Activated T-cell treated with anti-CD3 and anti-CD28 coated beads, Interleukin-2, amount 50 U/mL, for 24 hours (primary cell): Measurements from ENCODE around the gene HK3.
"Not testable (repeated sequence)": the region's sequence is repeated elsewhere in the genome, so short reads cannot be mapped to it uniquely, and the experiment has no call there.

Experiments
- DNase-seq: peaks from one replicate; pipeline ENCODE4 v3.0.0-alpha.2; 2020
- H3K27ac Mint-ChIP-seq: 2 replicates; pipeline ENCODE4 v1.8.0; 2020; ENCODE audit warnings: mild to moderate bottlenecking, mixed read lengths
- H3K27me3 Mint-ChIP-seq: 2 replicates; pipeline ENCODE4 v1.8.0; 2020; ENCODE audit warnings: mixed read lengths
- H3K36me3 Mint-ChIP-seq: 2 replicates; pipeline ENCODE4 v1.8.0; 2020; ENCODE audit warnings: low read depth, mixed read lengths
- H3K4me1 Mint-ChIP-seq: 2 replicates; pipeline ENCODE4 v1.8.0; 2020; ENCODE audit warnings: low read depth, mixed read lengths
- H3K4me3 Mint-ChIP-seq: 2 replicates; pipeline ENCODE4 v1.8.0; 2020; ENCODE audit warnings: mild to moderate bottlenecking, moderate library complexity, mixed read lengths
- H3K9me3 Mint-ChIP-seq: 2 replicates; pipeline ENCODE4 v1.8.0; 2020; ENCODE audit warnings: mixed read lengths

HK3 gene

DNA sequence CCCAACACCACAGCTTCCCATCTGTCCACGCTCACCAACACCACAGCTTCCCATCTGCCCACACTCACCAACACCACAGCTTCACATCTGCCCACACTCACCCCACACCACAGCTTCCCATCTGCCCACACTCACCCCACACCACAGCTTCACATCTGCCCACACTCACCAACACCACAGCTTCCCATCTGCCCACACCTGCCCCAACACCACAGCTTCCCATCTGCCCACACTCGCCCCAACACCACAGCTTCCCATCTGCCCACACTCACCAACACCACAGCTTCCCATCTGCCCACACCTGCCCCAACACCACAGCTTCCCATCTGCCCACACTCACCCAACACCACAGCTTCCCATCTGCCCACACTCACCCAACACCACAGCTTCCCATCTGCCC lies 26.6 kb downstream of the HK3 start:
- not testable (repeated sequence) for H3K4me3 Mint-ChIP-seq, H3K27ac Mint-ChIP-seq, DNase-seq, H3K9me3 Mint-ChIP-seq, H3K36me3 Mint-ChIP-seq
- Mint-ChIP-seq H3K4me1 (peaks cover 21% of the 10 kb centered on the region), H3K27me3 (peaks cover 38% of the 10 kb centered on the region)

DNA sequence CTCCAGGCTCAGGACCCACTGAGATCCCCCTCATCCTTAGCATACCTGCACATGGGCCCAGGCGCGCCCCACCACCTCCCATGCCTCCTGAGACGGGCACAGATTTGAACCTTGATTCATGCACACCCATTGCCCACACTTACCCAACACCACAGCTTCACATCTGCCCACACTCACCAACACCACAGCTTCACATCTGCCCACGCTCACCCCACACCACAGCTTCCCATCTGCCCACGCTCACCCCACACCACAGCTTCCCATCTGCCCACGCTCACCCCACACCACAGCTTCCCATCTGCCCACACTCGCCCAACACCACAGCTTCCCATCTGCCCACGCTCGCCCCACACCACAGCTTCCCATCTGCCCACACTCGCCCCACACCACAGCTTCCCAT lies 28.5 kb downstream of the HK3 start:
- H3K9me3 Mint-ChIP-seq, DNase-seq, H3K4me3 Mint-ChIP-seq, H3K27ac Mint-ChIP-seq, H3K36me3 Mint-ChIP-seq: not testable (repeated sequence)
- Mint-ChIP-seq H3K27me3 (peaks cover 38% of the 10 kb centered on the region), H3K4me1 (peaks cover 12% of the 10 kb centered on the region)

DNA sequence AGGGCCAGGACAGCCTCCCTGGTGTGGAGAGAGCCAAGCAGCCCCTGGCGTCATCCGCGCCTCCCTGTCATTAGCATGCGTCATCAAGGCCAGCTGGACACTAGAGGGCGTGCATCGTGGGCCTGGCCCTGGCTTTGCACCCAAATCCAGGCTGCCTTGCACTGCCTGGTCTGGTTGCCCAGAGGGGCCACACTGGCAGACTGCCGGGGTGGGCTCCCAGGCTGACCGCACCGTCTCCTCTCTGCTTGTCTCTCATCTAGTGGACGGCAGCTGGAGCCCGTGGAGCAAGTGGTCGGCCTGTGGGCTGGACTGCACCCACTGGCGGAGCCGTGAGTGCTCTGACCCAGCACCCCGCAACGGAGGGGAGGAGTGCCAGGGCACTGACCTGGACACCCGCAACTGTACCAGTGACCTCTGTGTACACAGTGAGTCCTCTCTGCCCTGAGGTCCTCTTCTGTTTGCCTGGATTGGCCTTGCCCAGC lies 29.0 kb downstream of the HK3 start:
- Mint-ChIP-seq H3K27me3 (peaks cover 38% of the 10 kb centered on the region), H3K4me1 (peaks cover 10% of the 10 kb centered on the region), H3K36me3 (no peaks in the 10 kb centered on the region), H3K27ac (no peak overlapping the region), H3K9me3 (peaks cover 3% of the 10 kb centered on the region), H3K4me3 (no peak overlapping the region)
- DNase-seq, result no peak

DNA sequence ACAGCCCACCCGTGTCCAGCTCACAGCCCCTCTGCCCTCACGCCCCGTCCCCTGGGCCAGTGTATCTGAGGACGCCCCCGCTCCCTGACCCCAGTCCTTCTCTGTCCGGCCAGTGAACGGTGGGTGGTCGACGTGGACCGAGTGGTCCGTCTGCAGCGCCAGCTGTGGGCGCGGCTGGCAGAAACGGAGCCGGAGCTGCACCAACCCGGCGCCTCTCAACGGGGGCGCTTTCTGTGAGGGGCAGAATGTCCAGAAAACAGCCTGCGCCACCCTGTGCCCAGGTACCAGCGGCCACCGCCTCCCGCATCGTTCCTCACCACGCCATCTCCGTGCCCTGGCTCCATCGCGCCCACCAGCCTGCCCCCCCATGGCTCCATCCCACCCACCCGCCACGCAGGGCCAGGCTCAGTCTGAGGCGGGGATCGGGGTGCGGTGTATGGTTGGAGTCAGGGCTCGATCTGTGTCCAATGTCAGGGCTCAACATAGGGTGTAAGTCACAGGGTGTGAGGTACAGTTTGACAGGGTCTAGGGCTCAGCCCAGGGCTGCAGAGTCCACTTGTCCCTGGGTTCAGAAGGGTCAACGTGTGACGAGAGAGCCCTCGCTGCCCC lies 29.5 kb downstream of the HK3 start:
- Mint-ChIP-seq H3K27ac (no peak overlapping the region), H3K36me3 (no peaks in the 10 kb centered on the region), H3K9me3 (peaks cover 3% of the 10 kb centered on the region), H3K4me3 (no peak overlapping the region), H3K27me3 (peaks cover 38% of the 10 kb centered on the region), H3K4me1 (peaks cover 10% of the 10 kb centered on the region)
- no peak for DNase-seq

DNA sequence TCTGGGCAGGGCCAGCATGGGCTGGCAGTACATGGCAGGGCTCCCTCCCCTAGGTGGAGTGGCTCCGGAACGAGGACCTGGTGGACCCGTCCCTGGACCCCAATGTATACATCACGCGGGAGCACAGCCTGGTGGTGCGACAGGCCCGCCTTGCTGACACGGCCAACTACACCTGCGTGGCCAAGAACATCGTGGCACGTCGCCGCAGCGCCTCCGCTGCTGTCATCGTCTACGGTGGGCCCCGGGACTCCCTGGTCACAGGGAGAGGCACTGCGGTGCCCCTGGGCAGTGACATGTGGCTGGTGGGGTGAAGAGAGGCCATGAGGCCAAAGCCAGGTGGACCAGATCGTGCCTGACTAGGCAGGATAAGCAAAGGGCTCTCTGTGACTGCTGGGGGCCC lies 30.4 kb downstream of the HK3 start:
- Mint-ChIP-seq H3K4me3 (no peak overlapping the region), H3K27me3 (peaks cover 38% of the 10 kb centered on the region), H3K9me3 (peaks cover 3% of the 10 kb centered on the region), H3K4me1 (peaks cover 10% of the 10 kb centered on the region), H3K27ac (no peak overlapping the region), H3K36me3 (no peaks in the 10 kb centered on the region)
- no peak for DNase-seq

DNA sequence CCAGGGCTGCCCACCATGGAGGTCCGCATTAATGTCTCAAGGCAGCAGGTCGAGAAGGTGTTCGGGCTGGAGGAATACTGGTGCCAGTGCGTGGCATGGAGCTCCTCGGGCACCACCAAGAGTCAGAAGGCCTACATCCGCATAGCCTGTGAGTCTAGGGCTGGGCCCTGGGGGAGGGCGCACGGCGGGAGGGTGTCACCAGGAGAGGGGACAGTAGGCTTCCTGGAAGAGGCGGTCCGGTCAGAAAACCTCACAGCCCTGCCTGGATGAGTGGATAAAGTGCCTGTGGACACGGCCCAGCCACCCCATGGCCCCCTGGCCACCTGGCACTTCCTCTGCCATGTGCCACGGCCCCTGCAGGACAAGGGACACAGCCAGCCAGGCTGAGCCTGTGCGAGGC lies 31.0 kb downstream of the HK3 start:
- Mint-ChIP-seq H3K27ac (no peak overlapping the region), H3K4me3 (no peak overlapping the region), H3K9me3 (peaks cover 2% of the 10 kb centered on the region), H3K27me3 (peaks cover 41% of the 10 kb centered on the region), H3K4me1 (peaks cover 8% of the 10 kb centered on the region), H3K36me3 (no peaks in the 10 kb centered on the region)
- DNase-seq, result no peak

DNA sequence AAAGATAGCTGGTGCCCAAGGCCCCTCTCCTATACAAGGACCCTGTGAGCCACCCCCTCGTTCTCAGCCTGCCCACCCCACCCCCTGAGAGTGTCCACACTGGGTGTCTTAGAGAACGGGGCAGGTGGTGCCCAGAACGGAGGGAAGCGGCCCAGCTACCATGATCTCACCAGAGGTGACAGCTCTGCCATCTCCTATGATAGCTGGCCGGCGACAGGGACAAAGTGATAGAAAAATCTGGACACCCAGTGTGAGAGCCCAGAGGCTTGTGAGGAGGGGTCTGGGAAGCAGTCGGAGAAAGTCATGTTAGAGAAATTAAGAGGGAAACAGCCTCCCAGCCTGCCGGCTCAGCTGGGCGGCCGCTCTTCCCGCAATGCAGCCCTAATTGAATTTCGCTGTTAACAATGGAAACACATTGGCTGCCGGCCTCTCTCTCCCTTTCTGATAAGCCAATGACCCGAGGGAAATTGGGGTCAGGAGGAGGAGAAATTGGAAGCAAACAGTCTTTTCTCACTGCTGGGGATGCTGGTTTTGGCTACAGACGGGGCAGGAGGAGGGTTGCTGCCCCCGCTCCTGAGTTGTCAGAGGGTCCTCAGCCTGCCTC lies 32.3 kb downstream of the HK3 start:
- H3K27me3 Mint-ChIP-seq, result peaks cover 50% of the 10 kb centered on the region
- no peak for DNase-seq
- no peak overlapping the region for H3K4me3 Mint-ChIP-seq
- H3K27ac Mint-ChIP-seq, result no peak overlapping the region
- H3K9me3 Mint-ChIP-seq, result no peaks in the 10 kb centered on the region
- no peaks in the 10 kb centered on the region for H3K36me3 Mint-ChIP-seq
- H3K4me1 Mint-ChIP-seq, result peaks cover 8% of the 10 kb centered on the region

DNA sequence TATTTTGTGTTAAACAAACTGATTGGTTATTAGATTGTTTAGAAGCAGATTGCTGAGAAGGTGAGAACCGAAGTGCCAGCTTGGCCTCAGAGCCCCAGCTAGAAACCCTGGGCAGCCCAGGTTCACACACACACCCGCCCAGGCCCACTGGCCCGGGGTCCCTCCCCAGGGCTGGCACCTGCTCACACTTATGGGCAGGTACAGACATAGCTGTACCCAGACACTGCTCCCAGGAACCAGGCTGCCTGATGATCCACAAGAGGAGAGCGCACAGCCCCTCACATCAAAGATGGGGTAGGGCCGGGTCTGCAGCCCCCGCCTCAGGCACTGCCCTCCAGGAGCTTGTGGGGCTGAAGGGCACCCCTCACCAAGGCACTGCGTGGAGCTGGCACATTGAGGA lies 33.2 kb downstream of the HK3 start:
- no peak for DNase-seq
- peaks cover 59% of the 10 kb centered on the region for H3K27me3 Mint-ChIP-seq
- H3K4me3 Mint-ChIP-seq, result no peak overlapping the region
- no peak overlapping the region for H3K27ac Mint-ChIP-seq
- peaks cover 8% of the 10 kb centered on the region for H3K4me1 Mint-ChIP-seq
- no peaks in the 10 kb centered on the region for H3K9me3 Mint-ChIP-seq
- no peaks in the 10 kb centered on the region for H3K36me3 Mint-ChIP-seq

DNA sequence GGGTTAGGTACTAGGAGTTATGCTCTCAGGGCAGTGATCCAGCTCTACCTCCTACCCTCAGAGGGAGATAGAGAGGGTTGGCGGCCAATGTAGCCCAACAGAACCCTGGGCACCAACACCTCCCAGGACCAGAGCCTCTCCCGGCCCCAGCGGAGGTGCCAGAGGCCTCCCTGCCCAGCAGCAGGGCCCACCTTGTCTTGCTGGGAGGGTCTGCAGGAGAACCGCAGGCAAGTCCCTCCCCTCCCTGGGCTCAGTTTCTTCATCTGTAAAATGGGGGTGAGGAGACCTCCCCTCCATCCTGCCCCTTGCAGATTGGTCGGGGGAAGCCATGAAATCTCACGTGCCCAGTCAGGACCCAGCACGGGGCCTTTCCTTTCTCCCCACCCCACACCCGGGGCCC lies 34.4 kb downstream of the HK3 start:
- Mint-ChIP-seq H3K27ac (no peak overlapping the region), H3K27me3 (peaks cover 68% of the 10 kb centered on the region), H3K36me3 (no peaks in the 10 kb centered on the region), H3K4me1 (no peaks in the 10 kb centered on the region), H3K4me3 (no peak overlapping the region), H3K9me3 (no peaks in the 10 kb centered on the region)
- DNase-seq, result no peak

DNA sequence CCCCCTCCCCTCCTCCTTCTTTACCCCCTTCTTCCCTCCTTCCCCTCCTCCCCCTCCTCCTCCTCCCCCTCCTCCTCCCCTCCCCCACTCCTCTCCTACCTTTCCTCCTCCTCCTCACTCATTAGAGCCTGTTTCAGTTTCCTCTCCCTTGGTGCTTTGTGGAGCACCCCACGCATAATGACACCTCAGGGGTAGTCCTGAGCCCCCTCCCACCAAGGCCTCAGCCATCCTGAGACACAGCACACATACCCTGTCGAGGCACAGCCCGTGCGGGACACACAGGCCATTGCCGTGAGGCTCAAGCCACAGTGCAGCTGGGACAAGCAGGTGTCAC lies 35.4 kb downstream of the HK3 start:
- no peaks in the 10 kb centered on the region for H3K36me3 Mint-ChIP-seq
- no peaks in the 10 kb centered on the region for H3K9me3 Mint-ChIP-seq
- H3K4me1 Mint-ChIP-seq, result no peaks in the 10 kb centered on the region
- no peak overlapping the region for H3K4me3 Mint-ChIP-seq
- peaks cover 68% of the 10 kb centered on the region for H3K27me3 Mint-ChIP-seq
- no peak overlapping the region for H3K27ac Mint-ChIP-seq
- DNase-seq, result no peak

DNA sequence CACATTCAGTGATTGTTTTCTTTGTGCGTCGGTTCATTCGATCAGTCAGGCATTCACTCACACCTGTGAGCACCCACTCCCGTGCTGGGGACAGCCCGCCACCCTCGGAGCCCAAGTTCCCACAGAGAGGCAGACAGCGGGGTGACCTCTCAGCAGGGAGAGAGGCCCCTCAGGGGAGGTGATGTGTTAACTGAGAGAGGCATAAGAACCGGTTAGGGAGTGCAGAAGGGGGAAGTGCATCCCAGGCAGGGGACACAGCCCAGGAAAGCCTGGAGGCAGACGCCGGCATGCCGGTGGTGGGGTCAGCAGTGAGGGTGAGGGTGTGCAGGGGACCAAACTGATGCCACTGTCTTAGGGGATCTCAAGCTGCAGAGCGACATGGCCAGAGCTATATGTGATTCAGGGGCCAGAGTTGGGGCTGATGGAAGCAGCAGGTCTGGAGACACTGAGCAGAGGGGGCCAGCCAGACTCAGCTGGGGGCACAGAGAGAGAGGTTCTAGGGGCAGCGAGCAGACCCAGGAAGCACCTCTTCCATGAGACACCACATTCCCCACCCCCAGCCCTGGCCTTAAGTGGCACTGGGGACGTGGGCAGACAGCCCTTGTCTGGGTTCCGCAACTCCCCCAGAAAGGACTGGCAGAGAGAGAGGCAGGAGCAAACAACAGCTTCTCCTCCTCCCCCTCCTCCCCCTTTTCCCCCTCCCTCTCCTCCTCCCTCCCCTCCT lies 35.9 kb downstream of the HK3 start:
- Mint-ChIP-seq H3K9me3 (no peaks in the 10 kb centered on the region), H3K27me3 (peaks cover 71% of the 10 kb centered on the region), H3K4me1 (no peaks in the 10 kb centered on the region), H3K27ac (no peak overlapping the region), H3K36me3 (no peaks in the 10 kb centered on the region), H3K4me3 (no peak overlapping the region)
- DNase-seq, result no peak

DNA sequence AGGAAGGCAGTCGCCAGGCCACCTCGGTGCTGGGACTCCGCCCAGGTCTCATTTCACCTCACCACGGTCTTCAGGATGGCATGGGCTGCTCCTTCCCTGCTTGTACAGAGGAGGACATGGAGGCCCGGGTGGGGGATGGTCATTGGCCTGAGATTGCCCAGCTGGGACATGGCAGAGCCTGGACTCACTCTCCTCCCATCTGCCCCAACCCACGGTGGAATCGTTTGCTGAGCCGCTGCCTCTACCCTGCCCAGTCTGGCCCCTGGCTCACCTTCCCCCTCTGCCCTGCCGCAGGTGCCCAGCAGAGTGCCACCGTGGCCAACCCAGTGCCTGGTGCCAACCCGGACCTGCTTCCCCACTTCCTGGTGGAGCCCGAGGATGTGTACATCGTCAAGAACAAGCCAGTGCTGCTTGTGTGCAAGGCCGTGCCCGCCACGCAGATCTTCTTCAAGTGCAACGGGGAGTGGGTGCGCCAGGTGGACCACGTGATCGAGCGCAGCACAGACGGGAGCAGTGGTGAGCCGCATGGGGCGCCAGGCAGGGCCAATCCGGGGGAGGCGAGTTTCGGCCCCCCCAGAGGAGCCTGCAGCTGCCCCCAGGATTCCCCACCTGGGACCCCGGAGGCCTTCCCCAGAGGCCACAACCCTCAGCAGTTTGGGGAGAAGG lies 36.7 kb downstream of the HK3 start:
- H3K4me3 Mint-ChIP-seq, result no peak overlapping the region
- H3K36me3 Mint-ChIP-seq, result no peaks in the 10 kb centered on the region
- H3K27me3 Mint-ChIP-seq, result peaks cover 75% of the 10 kb centered on the region
- no peaks in the 10 kb centered on the region for H3K4me1 Mint-ChIP-seq
- H3K27ac Mint-ChIP-seq, result no peak overlapping the region
- no peak for DNase-seq
- no peaks in the 10 kb centered on the region for H3K9me3 Mint-ChIP-seq

DNA sequence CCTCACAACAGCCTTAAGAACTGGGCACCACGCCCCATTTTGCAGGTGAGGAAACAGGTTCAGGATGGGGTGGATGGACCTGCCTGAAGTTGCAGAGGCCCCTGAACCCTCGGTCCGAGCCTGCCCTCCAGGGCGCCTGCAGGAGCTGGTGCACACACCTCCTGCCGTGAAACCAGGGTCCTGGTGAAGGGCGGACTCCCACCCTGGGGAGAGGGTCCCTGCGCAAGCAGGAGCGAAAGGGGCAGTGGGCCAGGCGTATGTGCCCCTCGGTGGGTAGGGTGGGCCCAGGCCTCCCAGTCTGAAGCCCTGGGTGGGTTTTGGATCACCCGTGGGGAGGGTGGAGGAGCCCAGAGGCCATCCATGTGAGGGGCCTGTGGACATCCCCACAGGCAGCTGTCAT lies 37.9 kb downstream of the HK3 start:
- DNase-seq, result no peak
- Mint-ChIP-seq H3K27me3 (peaks cover 72% of the 10 kb centered on the region), H3K27ac (no peak overlapping the region), H3K4me1 (no peaks in the 10 kb centered on the region), H3K4me3 (no peak overlapping the region), H3K9me3 (no peaks in the 10 kb centered on the region), H3K36me3 (no peaks in the 10 kb centered on the region)

DNA sequence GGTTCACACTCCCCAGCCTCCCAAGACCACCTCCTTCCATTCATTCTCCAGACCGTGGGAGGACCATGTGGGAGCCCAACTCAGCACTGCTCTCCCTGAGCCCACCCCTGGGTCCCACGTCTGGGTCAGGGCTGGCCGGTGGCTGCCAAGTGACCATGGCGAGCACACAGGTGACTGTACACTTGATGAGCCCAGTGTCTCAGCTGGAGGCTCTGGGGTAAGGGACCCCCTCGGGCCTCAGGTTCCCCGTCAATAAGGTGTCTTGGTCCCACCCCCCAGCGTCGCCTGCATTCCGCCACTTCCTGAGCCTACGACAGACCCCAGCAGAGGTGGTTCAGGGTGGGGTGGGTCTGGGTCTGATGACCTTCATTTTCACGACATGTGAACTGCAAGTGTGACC lies 38.8 kb downstream of the HK3 start:
- Mint-ChIP-seq H3K27ac (no peak overlapping the region), H3K36me3 (no peaks in the 10 kb centered on the region), H3K4me3 (no peak overlapping the region), H3K27me3 (peaks cover 63% of the 10 kb centered on the region), H3K9me3 (no peaks in the 10 kb centered on the region), H3K4me1 (no peaks in the 10 kb centered on the region)
- no peak for DNase-seq

DNA sequence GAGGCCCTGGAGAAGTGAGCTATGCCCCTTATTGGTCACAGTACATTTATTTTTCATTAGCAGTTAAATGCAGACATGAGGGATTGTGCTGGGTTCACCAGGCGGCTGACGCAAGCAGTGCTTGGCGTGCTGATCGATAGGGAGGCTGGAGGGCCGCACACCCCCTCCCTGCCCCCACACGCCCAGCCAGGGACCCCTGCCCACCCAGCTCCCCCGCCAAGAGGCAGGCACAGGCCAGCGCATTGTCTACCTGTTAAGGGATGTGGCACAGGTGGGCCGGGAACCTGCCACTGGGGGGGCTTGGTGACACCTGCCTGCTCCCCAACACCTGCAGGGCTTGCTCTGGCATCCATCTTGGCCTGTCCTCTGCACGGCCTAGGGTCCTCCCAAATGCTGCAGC lies 39.2 kb downstream of the HK3 start:
- H3K4me1 Mint-ChIP-seq, result no peaks in the 10 kb centered on the region
- H3K36me3 Mint-ChIP-seq, result no peaks in the 10 kb centered on the region
- no peak for DNase-seq
- no peak overlapping the region for H3K27ac Mint-ChIP-seq
- H3K4me3 Mint-ChIP-seq, result no peak overlapping the region
- H3K9me3 Mint-ChIP-seq, result no peaks in the 10 kb centered on the region
- H3K27me3 Mint-ChIP-seq, result peaks cover 62% of the 10 kb centered on the region
